HG03378 (cell line): ENCODE data around the gene PRDM13.
"Not testable (repeated sequence)": the region's sequence is repeated elsewhere in the genome, so short reads cannot be mapped to it uniquely, and the experiment has no call there.

ENCODE experiments used
- ATAC-seq: cut with Tn5 transposase; IDR thresholded peaks from one replicate; pipeline ENCODE4 v1.9.1; 2021; ENCODE audit warnings: mild to moderate bottlenecking, moderate library complexity; ENCODE audit not compliant: unreplicated experiment

The PRDM13 gene

GRCh38 chr6:99606656-99607415 is at the start of gene PRDM13:
TSS of gene PRDM13 (plus strand) at chr6:99606833. CDS start at chr6:99607035, 202 bp downstream.
- no peak for ATAC-seq

DNA sequence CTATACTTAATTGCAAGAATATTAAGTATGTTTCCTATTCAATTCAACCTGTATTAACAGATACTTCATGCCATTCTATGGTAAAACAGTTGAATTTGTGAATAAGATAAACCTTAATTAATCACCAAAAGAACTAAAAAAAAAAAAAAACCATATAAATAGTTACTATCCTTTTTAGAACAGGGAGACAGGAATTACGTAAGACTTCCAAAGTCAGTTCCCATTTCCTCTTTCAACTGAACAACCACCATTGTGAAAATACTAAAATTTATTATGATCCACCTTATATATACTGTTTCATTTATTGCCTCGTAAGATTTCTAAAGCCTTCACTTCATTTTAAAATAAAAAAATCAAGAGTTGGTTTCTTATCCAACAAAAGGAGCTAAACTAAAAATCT is 47.6 kb upstream of the PRDM13 start:
- no peak for ATAC-seq

GRCh38 chr6:99560668-99561067 is 46.0 kb upstream of the PRDM13 start:
- ATAC-seq: no peak

DNA sequence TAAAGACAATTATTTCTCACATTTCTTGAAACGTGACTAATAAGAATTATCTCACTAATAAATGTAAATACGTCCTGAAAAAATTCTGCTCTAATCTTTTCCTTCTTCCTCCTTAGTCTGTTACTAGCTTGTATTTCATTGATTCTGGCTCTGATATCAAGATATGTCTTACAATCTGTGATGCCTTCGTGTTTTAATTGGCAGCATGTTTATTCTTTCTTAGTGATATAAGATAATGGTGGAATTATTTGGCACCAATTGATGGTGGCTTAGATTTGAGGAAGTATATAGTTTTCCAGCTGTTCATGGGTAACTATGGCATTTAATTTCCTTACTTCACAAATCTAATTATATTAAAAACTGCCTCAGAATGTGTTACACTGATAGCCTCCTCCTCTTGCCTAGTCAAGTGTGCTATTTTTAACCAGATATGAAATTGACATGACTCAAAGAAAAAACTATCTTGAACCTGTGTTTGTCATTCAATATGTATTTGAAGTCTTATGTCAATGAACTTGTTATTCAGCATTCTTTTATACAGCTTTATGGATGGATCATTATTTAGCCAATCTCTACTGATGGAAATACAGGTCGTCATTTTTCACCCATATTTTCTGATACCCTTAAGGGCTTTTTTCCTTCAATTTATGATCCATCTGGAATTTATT is 43.4 kb upstream of the PRDM13 start:
- no peak for ATAC-seq

DNA sequence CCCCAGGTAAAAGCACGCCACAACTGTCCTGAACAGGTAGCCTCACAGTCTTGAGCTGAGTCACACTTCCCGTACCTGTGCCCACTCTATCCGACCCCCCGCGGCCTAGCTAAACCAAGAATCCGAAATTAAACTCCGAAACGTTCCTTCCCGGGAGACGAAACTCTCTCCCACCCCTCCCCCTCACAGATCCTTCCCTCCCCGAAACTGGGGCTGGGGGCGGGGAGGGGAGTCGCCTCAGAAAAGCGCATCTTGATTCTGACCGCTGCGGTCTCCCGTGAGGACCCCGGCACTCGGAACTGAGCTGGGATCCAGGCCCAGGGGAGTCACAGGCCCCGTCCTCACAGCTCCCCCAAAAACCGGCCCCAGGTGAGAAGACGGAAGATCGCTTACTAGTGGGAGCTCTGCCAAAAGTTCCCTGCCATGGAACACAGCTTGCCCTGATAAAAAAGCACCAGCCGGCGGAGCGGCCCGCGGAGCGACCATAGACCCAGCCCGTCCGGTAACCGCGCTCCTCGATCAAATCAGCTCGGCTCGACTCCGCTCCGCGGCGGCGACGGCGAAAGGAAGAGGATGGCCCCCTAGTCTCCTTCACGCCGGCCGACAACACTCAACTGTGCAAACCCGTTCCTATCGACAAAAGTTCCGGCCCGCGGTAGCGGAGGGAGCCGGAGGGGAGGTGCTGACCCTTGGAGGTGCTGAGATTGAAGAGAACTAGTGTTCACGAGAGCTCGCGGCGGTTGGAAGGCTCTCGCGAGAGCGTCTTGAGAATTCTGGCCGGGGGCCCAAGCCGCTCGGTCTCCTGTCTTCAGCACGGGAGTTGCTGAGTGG is 38.3 kb upstream of the PRDM13 start, which contains the start of gene CCNC:
TSS of gene CCNC (minus strand) at position 558 of the 831 bp plus-strand sequence. CDS start at position 425, 133 bp downstream.
- ATAC-seq: peak; percentile 99

GRCh38 chr6:99573980-99574617 is 32.5 kb upstream of the PRDM13 start:
- ATAC-seq: no peak

DNA sequence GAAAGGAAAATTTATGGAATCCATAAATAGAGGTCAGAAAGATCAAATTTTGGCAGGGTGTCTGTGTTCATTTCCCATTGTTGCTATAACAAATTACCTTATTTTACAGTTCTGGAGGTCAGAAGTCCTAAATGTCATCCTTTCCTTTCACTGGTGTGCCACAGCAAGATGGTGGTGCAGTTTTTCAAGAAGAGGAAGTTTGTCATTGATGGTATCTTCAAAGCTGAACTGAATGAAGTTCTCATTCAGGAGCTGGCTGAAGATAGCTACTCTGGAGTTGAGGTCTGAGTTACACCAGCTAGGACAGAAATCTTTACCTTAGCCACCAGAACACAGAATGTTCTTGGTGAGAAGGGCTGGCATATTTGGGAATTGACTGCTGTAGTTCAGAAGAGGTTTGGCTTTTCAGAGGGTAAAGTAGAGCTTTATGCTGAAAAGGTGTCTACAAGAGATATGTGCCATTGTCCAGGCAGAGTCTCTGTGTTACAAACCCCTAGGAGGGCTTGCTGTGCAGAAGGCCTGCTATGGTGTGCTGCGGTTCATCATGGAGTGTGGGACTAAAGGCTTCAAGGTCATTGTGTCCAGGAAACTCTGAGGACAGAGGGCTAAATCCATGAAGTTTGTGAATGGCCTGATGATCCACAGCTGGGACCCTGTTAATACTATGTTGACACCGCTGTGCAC is 30.9 kb upstream of the PRDM13 start:
- ATAC-seq: no peak

DNA sequence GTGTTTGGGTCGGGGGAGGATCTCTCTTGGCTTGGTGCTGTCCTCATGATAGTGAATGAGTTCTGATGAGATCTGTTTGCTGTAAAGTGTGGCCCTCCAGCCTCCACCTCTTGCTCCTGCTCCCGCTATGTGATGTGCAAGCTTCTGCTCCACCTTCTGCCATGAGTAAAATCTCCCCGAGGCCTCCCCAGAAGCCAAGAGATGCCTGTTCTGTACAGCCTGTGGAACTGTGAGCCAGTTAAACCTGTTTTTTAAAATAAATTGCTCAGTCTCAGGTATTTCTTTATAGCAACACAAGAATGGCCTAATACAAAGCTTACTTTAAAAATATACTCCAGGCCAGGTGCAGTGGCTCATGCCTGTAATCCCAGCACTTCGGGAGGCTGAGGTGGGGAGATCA is 26.9 kb upstream of the PRDM13 start:
- ATAC-seq: no peak

DNA sequence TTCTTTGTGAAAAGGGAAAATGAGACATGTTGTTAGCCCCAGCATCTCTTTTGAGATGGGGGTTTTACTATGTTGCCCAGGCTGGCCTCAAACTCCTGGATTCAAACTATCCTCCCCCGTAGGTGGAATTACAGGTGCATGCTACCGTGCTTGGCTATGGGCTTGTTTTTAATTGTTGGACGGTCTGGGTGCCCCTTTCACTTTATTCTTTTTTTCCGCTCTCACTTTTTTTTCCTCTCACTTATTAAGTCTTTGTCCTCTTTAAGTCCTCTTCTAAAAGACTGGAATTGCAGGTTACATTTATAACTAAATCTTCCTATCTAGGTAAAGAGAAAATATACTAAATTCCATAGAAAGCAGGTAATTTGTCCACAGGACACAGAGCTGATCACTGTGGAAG is 18.8 kb upstream of the PRDM13 start:
- ATAC-seq: no peak

- peak; percentile 94 for ATAC-seq
These were observed 17.9 kb upstream of the PRDM13 start for GRCh38 chr6:99588618-99589289.

DNA sequence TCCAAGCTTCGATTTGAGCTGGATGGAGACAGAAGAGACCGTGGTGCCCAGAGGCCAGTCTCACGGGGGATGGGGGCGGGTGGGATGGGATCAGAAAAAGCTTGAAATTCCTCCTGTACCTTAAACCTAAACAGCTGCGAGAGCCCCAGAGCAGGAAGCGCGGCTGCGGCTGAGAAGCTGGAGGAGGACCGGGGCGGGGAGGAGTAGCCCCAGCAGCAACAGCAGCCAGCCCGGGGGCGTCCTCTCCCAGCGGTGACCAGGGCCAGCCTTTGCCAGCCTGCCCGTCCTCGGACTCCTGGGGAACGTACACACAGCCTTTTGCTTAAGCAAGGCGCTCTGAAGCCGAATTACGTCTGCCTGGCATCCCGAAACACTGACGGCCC is 17.4 kb upstream of the PRDM13 start:
- no peak for ATAC-seq

DNA sequence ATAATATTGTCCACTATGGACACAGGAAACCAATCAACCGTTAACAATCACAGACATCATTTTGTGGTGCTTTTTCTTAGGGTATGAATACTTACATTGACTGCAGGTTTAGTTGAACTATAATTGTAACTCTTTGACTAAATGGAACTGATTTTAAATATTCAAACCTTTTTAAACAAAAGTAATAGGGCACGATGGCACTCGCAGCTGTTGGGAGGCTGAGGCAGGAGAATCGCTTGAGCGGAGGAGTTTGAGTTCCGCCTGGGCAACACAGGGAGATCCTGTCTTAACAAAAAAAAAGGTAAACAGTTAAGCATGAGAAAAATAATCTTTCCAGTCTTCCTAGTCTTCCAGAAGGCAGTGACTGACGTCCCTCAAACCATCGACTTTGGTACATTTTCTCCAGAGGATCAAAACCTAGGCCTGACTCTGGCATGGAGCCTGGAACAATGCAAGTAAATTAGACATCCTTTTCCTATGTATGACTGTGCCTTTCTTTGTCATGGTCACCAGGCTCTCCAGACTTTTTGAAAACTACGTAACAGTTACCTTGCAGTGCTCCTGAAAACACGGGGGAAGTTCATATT is 16.6 kb upstream of the PRDM13 start:
- no peak for ATAC-seq

GRCh38 chr6:99590728-99591672 is 15.6 kb upstream of the PRDM13 start:
- ATAC-seq: no peak

GRCh38 chr6:99591673-99592364 is 14.8 kb upstream of the PRDM13 start:
- ATAC-seq: no peak

DNA sequence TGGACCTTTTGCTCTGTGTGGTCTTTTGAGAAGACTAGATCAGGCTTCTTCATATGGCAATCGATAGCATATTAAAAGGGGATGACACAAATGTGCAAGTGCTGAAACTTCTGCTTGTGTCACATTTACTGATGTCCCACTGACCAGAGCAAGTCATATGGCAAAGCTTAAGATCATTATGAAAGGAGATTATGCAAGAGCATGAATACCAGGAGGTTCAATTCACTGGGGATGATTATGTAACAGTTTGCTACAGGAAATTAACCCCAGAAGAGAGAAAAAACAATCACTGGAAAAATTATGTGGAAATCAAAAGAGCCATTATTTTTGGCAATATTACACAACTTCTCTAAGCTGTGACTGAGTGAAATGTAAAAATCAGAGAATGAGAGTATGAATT is 13.7 kb upstream of the PRDM13 start:
- ATAC-seq: no peak

DNA sequence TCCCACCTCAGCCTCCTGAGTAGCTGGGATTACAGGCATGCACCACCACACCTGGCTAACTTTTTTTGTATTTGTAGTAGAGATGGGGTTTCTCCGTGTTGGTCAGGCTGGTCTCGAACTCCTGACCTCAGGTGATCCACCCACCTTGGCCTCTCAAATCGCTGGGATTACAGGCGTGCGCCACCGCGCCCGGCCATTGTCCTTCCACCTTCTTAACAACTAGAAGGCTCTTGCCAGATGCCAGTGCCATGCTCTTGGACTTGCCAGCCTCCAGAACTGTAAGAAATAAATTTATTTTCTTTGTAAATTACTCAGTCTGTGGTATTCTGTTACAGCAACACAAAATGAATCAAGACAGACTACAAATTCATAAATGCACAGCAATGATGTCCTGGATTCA is 11.9 kb upstream of the PRDM13 start:
- not testable (repeated sequence) for ATAC-seq

- ATAC-seq: no peak
These were observed 3.9 kb upstream of the PRDM13 start for GRCh38 chr6:99602520-99603420.
